GM19463 (cell line): Measurements from ENCODE around the gene ZNF292.
A peak's percentile ranks its signal among the peaks of the same experiment; 100 is the strongest.
"Not testable (repeated sequence)": the region's sequence is repeated elsewhere in the genome, so short reads cannot be mapped to it uniquely, and the experiment has no call there.

Experiments used
- ATAC-seq: cut with Tn5 transposase; IDR thresholded peaks from one replicate; pipeline ENCODE4 v1.9.1; 2021; ENCODE audit warnings: mild to moderate bottlenecking, moderate library complexity; ENCODE audit not compliant: unreplicated experiment

The ZNF292 gene

GRCh38 chr6:87161299-87161698, 5.9 kb downstream of the ZNF292 start:
- ATAC-seq: no peak

DNA sequence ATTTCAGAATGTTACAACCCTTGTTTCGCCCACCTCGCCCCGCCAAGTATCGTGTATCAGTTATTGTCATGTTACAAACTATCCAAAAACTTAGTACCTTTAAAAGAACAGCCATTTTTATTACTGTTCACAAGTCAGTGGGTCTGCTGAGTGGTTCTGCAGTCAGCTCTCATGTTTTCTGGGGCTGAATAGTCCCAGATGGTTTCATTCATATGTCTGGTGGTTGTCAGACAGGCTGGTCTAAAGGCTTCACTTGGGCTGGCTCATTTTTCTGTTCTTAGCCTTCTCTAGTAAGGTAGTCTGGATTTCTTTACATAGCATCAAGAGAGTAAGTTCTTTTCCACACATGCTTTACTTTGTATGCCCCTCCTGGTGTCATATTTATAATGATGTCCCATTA, 8.6 kb downstream of the ZNF292 start:
- peak; percentile 43 for ATAC-seq

- ATAC-seq: no peak
These were observed 9.1 kb downstream of the ZNF292 start for GRCh38 chr6:87164506-87164905.

GRCh38 chr6:87165185-87165584, 9.8 kb downstream of the ZNF292 start:
- no peak for ATAC-seq

DNA sequence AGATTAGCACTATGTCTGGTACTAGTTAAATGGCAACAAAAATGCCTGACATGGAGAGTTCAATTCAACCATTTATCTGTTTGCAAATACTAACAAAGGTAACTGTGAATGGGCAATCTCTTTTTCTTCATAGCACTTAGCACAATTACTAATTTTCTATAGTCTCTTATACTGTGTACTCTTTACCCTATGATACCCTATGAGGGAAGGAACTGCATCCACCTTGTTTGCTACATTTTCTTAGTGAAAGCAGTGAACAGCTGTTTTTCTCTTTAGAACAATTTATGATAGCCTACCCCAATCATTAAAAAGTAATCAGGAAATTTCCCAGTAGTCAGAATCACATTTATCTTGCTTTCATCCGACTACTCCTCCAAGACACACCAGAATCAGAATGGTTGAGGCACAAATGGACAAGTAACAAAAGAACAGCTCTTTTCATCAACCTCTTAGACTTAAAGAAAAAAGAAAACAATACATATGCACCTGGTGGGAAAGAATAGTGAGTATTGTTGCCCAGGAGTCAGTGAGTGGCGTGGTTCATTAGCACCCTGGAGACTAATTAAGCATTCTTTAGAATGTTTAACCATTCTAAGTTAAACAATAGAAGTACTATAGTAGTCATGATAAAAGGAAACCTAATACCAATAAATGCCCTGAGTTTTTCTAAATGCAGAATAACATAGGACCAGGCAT, 16.7 kb downstream of the ZNF292 start:
- no peak for ATAC-seq

DNA sequence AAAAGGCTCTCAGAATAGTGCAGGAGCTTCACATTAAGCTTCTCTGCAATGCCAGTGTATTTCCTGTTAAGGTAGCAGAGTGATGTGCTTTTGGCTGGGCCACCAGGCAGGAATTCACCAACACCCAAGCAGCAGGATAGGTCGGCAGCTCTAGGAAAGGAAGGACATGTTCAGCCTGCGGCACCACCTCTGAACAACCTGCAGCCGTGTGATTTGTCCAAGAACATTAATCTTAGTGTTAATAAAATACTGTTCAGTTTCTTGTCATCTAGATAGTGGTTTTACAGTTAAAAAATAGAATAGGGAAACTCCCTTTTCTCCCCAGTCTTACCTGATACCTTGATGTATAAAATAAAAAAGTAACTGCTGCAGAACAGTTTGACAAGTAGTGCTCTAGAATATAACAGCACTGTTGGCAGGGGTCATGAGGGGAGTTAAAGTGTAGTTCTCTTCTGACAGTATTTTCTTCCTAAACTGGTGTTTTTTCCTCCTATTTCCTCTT, 18.8 kb downstream of the ZNF292 start:
- peak; percentile 51 for ATAC-seq

DNA sequence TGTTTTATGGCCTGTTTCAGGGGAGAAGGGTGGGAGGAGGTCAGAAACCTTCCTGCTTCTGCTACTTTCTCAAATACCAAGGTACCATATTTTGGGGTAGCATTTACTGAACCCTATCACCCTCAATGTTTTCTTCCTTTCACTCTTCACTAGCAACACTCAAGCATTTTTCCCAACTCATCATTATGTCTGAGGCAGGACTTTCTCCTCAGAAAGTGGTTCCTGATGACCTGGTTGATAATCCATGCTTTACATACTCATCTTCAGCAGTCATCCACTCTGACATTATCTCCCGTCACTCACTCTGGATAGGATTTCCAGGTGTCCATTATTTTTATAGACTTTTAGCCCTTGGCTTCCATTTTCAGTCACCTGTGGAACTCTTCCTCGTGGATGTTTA, 21.1 kb downstream of the ZNF292 start:
- ATAC-seq: no peak

DNA sequence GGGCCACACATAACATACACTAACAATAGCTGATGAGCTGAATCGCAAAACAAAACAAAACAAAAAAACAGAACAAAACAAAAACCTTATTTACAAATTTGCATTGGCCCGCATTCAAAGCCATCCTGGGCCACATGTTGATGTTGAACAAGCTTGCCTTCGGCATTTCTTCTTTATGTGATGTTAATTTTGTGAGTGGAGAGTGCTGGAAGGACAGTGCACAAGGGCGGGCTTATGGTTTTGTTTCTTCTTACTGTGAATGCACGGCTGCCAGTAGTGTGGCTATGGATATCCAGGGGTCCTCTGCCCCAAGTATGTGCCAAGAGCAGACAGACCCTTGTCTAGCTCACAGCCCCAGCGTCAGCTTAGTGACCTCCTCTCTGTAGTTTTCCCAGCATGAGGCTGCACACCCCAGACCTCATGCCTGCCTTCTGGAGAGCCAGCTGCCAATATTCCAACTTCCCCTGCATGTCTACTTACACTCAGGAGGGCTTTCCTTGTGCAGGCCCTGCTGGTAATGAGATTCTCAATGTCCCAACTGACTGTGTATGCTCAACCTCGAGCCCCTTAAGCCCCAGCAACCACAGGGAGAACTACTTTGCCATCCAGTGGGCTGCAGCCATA, 24.9 kb downstream of the ZNF292 start:
- no peak for ATAC-seq

GRCh38 chr6:87181903-87182302, 26.5 kb downstream of the ZNF292 start:
- peak; percentile 20 for ATAC-seq

DNA sequence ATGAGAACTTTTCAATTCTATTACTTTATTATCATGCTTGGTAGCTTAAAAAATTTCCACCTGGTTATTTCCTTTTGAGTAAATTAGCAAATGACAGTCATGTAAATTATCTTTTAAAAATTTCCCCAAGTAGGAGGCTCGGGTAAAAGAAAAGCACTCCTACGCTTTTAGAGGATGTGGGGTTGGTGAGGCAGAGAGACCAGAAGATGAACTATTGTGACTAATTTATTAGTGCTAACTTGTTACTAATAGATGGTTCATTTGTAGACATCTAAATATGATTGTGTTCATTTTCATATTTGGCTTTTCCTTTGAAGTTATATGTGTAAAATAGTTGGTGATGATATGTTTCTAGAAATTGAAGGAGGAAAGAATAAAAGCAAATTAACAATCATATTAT, 27.0 kb downstream of the ZNF292 start:
- peak; percentile 78 for ATAC-seq

DNA sequence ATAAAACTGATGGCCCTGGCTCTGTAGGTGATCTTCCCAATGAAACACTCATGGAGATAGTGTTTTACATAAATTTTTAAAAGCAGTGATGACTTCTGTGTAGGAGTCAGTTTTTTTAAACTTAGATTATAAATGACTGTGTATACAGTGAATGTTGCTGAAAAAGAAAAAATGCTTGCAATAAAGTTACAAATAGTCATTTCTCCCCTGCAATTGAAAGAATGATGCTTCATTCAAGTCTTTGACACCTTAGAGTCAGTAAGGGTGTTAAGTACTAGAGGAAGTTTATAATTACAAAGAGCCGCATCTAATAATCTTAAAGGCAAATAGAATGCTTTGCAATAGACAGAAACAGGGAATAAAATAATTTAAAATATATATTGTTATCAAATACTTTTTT, 27.6 kb downstream of the ZNF292 start:
- no peak for ATAC-seq

DNA sequence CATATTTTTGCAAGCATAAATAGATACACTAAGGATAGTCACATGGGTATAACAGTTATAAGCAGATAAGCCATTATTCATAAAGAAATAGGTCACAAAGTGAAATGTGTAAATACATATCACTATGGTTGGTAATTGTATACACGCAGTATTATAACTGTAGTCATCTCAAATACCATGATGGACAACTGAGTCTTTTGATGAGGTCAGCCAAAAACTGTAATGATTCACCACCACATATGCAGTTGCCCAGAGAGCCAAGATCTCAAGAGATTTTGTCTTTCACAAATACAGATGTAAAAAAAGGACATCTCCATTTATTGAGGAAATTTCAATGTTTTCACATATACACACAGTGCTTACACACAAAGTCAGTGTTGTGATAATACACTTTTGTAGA, 28.3 kb downstream of the ZNF292 start:
- ATAC-seq: peak; percentile 36

DNA sequence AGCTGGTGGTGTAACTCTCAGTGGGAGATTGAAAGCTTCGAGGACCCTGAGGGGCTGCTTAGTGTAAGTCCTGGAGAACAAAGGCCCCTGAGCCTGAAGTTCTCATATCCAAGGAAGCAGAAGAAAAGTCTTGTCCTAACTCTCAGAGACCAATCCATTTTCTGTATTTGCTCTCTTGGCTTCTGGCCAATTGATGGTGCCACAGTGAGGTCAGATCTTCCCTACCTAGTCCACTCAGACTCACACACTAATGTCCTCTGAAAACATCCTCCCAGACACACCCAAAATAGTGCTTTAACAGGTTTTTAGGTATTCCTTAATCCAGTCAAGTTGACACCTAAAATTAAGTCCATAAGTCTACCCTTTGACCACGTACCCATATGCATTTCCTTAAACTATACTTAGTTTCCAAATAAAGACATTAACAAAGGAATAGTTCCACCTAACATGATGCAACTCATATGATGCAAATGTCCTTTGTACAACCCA, 29.4 kb downstream of the ZNF292 start:
- ATAC-seq: no peak

DNA sequence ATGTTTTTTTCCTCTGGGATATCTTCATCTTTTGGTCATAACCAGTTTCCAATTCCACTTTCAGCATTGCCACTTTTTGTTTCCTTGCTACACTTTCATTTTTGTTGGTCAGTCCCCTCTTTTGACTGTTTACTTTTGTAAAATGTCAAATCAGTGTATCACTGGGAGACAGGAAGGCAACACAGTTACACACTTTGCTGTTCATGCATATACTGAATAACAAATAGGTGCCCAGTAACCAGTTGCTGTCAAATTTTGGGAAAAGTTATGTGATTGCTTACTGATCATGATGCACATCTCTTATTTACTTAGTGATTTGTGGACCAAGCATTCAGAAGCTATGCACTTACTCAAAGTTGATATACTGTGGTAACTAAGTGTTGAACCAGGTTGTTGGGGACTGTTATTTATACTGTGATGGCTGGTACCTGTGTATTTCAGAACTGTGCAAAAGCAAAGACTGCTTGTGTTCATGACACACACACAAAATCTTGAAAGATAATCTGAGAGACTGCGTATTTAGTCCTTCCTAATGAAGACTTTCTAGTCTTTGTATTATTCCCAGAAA, 41.0 kb downstream of the ZNF292 start:
- ATAC-seq: no peak

DNA sequence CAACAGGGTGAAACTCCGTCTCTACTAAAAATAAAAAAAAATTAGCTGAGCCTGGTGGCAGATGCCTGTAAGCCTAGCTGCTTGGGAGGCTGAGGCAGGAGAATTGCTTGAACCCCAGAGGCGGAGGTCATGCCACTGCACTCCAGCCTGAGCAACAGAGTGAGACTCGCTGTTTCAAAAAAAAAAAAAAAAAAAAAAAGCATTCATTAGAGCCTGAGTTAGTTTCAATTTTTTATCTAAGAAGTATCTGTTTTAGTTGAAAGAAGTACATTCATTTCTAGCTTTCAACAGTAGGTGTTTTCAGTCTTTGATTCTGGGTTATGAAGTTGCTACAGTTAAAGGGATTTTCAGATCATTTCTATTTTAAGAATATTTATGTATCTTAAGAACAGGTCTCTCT, 42.2 kb downstream of the ZNF292 start:
- peak; percentile 46 for ATAC-seq

DNA sequence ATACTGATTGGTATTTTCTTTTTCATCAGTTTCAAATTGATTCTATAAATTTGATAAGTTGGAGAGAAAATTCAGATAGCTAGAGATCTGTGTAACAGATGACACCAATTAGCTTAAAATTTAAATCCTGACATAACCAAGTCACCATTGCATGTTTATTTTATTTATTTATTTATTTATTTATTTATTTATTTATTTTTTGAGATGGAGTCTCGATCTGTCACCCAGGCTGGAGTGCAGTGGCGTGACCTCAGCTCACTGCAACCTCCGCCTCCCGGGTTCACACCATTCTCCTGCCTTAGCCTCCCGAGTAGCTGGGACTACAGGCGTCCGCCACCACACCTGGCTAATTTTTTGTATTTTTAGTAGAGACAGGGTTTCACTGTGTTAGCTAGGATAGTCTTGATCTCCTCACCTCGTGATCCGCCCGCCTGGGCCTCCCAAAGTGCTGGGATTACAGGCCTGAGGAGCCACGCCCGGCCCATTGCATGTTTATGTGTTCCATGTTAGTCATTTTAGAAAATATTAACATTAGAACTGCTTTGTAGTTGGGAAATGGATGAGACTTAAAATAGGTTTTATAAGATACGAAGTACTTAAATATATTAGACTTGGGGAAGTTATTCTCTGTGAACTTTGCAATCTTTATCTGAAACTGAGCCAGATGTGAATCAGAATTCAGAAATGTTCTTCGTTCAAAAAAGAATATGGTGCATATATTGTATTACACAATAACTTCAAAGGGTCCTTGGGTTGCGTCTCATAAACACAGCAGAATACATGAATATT, 42.9 kb downstream of the ZNF292 start:
- ATAC-seq: not testable (repeated sequence)

DNA sequence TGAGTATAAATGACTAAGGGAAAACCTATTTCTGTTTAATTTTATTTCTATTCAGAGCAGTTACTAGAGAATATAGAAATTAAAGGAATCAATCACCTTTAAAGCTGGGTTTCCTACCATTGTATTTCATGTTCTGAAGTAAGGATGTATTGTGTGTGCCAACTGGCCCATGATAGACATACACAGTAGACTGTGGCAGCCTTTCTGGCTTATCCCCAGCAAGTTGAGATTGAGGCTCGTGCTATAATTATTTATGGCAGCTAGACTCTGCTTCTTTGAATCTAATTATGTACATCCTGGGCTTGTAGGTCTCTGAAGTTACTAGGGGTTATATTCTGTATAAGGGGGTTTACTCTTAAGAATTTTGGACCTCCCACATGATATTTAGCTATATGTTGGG, 44.4 kb downstream of the ZNF292 start:
- no peak for ATAC-seq

- ATAC-seq: no peak
These were observed 45.3 kb downstream of the ZNF292 start for GRCh38 chr6:87200469-87201175.

DNA sequence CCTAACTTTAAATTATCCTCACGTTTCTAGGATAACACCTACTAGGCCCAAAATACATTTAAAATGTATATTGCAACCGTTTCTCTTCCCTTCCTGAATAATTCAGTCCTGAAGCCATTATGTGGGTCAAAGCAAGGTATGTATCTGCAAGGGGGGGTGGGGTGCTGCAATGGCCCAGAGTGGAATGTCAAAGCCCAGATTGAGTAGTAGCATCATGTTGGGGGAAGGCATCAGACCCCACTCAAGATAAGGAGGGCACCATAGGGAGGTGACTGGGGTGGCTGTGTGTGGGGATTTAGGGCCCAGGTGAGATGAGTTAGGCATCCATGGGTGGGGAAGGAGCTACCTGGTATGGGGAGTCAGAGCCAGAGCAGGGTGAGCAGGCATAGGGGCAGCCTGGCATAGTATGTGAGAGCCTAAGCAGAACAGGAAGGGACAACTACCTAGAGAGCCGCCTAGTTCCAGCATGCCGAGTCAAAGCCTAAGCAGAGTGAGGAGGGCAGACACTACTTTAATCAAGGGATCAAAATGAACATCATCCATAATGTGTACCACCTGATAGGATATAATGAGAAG, 48.2 kb downstream of the ZNF292 start:
- no peak for ATAC-seq

GRCh38 chr6:87209812-87210211, 54.4 kb downstream of the ZNF292 start:
- ATAC-seq: no peak
